Activated CD4-positive, alpha-beta memory T cell treated with anti-CD3 and anti-CD28 coated beads, Interleukin-2, amount 10 ng/mL, durations not matched to agents 7 days and 5 days (primary cell): Measurements from ENCODE around the gene MEIOB. TPM values are rescaled to one million over a fixed set of nuclear protein-coding genes. Genes with fewer than 3 reads are reported as not detected.

Experiments
- CTCF ChIA-PET: fragments of 350-600 bp; sonication (Branson Sonifier 250); formaldehyde crosslinking; loops from one replicate; lab custom pipeline; 2021; ENCODE audit warnings: antibody characterized with exemption, inconsistent platforms; lab: Charles Lee
- POLR2A ChIA-PET: fragments of 350-600 bp; sonication (Branson Sonifier 250); formaldehyde crosslinking; loops from one replicate; lab custom pipeline; 2021; ENCODE audit warnings: antibody characterized with exemption; lab: Charles Lee
- DNase-seq: peaks from one replicate; pipeline ENCODE4 v3.0.0-alpha.2; 2020
- H3K27ac Mint-ChIP-seq: one replicate; pipeline ENCODE4 v1.8.0; 2021; ENCODE audit warnings: mild to moderate bottlenecking, mixed read lengths
- H3K27me3 Mint-ChIP-seq: one replicate; pipeline ENCODE4 v1.8.0; 2021; ENCODE audit warnings: mixed read lengths
- H3K36me3 Mint-ChIP-seq: one replicate; pipeline ENCODE4 v1.8.0; 2021; ENCODE audit warnings: low read depth, mixed read lengths
- H3K4me1 Mint-ChIP-seq: one replicate; pipeline ENCODE4 v1.8.0; 2021; ENCODE audit warnings: mixed read lengths
- H3K4me3 Mint-ChIP-seq: one replicate; pipeline ENCODE4 v1.8.0; 2021; ENCODE audit warnings: mild to moderate bottlenecking, mixed read lengths
- H3K9me3 Mint-ChIP-seq: one replicate; pipeline ENCODE4 v1.8.0; 2021; ENCODE audit warnings: mixed read lengths
- total RNA-seq, 2 experiments: library from RNA; stranded (reverse); gene quantifications; one replicate each; pipeline ENCODE4 v1.2.3, GENCODE V29; 2021

Gene MEIOB
- total RNA-seq, 2 experiments from 2014 or later = 0.18 TPM; not detected in 1

- Mint-ChIP-seq H3K27me3 (peaks cover 29% of the 10 kb centered on the region), H3K36me3 (no peaks in the 10 kb centered on the region), H3K27ac (no peak overlapping the region), H3K4me1 (no peaks in the 10 kb centered on the region), H3K9me3 (no peaks in the 10 kb centered on the region), H3K4me3 (no peak overlapping the region)
- DNase-seq = no peak
- POLR2A ChIA-PET = no interaction called here
- CTCF ChIA-PET = no interaction called here
Measured at GRCh38 chr16:1913327-1914083, 41.5 kb upstream of the MEIOB start.

GRCh38 chr16:1912215-1912543, 40.2 kb upstream of the MEIOB start:
- Mint-ChIP-seq H3K9me3 (no peaks in the 10 kb centered on the region), H3K27ac (no peak overlapping the region), H3K4me1 (no peaks in the 10 kb centered on the region), H3K27me3 (peaks cover 26% of the 10 kb centered on the region), H3K4me3 (no peak overlapping the region), H3K36me3 (no peaks in the 10 kb centered on the region)
- ChIA-PET POLR2A (no interaction called here), CTCF (no interaction called here)
- DNase-seq = no peak

GRCh38 chr16:1911467-1912214, 39.7 kb upstream of the MEIOB start:
- POLR2A ChIA-PET = no interaction called here
- Mint-ChIP-seq H3K4me3 (no peak overlapping the region), H3K4me1 (no peaks in the 10 kb centered on the region), H3K27ac (no peak overlapping the region), H3K27me3 (peaks cover 21% of the 10 kb centered on the region), H3K36me3 (no peaks in the 10 kb centered on the region), H3K9me3 (no peaks in the 10 kb centered on the region)
- no peak for DNase-seq
- CTCF ChIA-PET = no interaction called here

GRCh38 chr16:1909561-1910231, 37.7 kb upstream of the MEIOB start:
- Mint-ChIP-seq H3K9me3 (no peaks in the 10 kb centered on the region), H3K4me1 (no peaks in the 10 kb centered on the region), H3K27ac (no peak overlapping the region), H3K36me3 (no peaks in the 10 kb centered on the region), H3K27me3 (peaks cover 6% of the 10 kb centered on the region), H3K4me3 (no peak overlapping the region)
- DNase-seq = no peak
- POLR2A ChIA-PET = no interaction called here
- CTCF ChIA-PET = no interaction called here

GRCh38 chr16:1908983-1909382, 37.0 kb upstream of the MEIOB start:
- Mint-ChIP-seq H3K4me1 (no peaks in the 10 kb centered on the region), H3K27me3 (peaks cover 9% of the 10 kb centered on the region), H3K27ac (no peak overlapping the region), H3K9me3 (no peaks in the 10 kb centered on the region), H3K4me3 (no peak overlapping the region), H3K36me3 (no peaks in the 10 kb centered on the region)
- no peak for DNase-seq
- ChIA-PET CTCF (interaction anchor here (0.8 kb wide), 1 partner anchor 20 kb away, joined by 4 read pairs; no protein-coding TSS in a partner anchor), POLR2A (no interaction called here)

- no peaks in the 10 kb centered on the region for H3K36me3 Mint-ChIP-seq
- CTCF ChIA-PET = interaction anchor here (0.8 kb wide), 1 partner anchor 21 kb away, joined by 4 read pairs; no protein-coding TSS in a partner anchor
- no peaks in the 10 kb centered on the region for H3K9me3 Mint-ChIP-seq
- POLR2A ChIA-PET = no interaction called here
- H3K27ac Mint-ChIP-seq = no peak overlapping the region
- DNase-seq = no peak
- H3K4me3 Mint-ChIP-seq = no peak overlapping the region
- H3K4me1 Mint-ChIP-seq = no peaks in the 10 kb centered on the region
- peaks cover 9% of the 10 kb centered on the region for H3K27me3 Mint-ChIP-seq
Measured at GRCh38 chr16:1908184-1908583, 36.2 kb upstream of the MEIOB start.

GRCh38 chr16:1907226-1907860, 35.4 kb upstream of the MEIOB start:
- DNase-seq = no peak
- Mint-ChIP-seq H3K4me1 (no peaks in the 10 kb centered on the region), H3K27ac (no peak overlapping the region), H3K36me3 (no peaks in the 10 kb centered on the region), H3K4me3 (no peak overlapping the region), H3K27me3 (peaks cover 9% of the 10 kb centered on the region), H3K9me3 (no peaks in the 10 kb centered on the region)
- POLR2A ChIA-PET = no interaction called here
- CTCF ChIA-PET = no interaction called here

- Mint-ChIP-seq H3K9me3 (no peaks in the 10 kb centered on the region), H3K27ac (no peak overlapping the region), H3K4me3 (no peak overlapping the region), H3K27me3 (peaks cover 9% of the 10 kb centered on the region), H3K36me3 (no peaks in the 10 kb centered on the region), H3K4me1 (no peaks in the 10 kb centered on the region)
- ChIA-PET CTCF (no interaction called here), POLR2A (no interaction called here)
- DNase-seq = no peak
Measured at GRCh38 chr16:1906846-1907165, 34.8 kb upstream of the MEIOB start.

- H3K27ac Mint-ChIP-seq = no peak overlapping the region
- no peak overlapping the region for H3K4me3 Mint-ChIP-seq
- no peak for DNase-seq
- H3K9me3 Mint-ChIP-seq = no peaks in the 10 kb centered on the region
- H3K36me3 Mint-ChIP-seq = no peaks in the 10 kb centered on the region
- H3K4me1 Mint-ChIP-seq = no peaks in the 10 kb centered on the region
- ChIA-PET POLR2A (no interaction called here), CTCF (no interaction called here)
- peaks cover 9% of the 10 kb centered on the region for H3K27me3 Mint-ChIP-seq
Measured at GRCh38 chr16:1906055-1906845, 34.3 kb upstream of the MEIOB start.

- Mint-ChIP-seq H3K27me3 (peaks cover 9% of the 10 kb centered on the region), H3K36me3 (no peaks in the 10 kb centered on the region), H3K9me3 (no peaks in the 10 kb centered on the region), H3K27ac (no peak overlapping the region), H3K4me3 (no peak overlapping the region), H3K4me1 (no peaks in the 10 kb centered on the region)
- CTCF ChIA-PET = no interaction called here
- POLR2A ChIA-PET = no interaction called here
- no peak for DNase-seq
Measured at GRCh38 chr16:1903845-1904840, 32.2 kb upstream of the MEIOB start.

- POLR2A ChIA-PET = no interaction called here
- H3K36me3 Mint-ChIP-seq = no peaks in the 10 kb centered on the region
- no peak overlapping the region for H3K27ac Mint-ChIP-seq
- H3K4me1 Mint-ChIP-seq = no peaks in the 10 kb centered on the region
- peaks cover 4% of the 10 kb centered on the region for H3K27me3 Mint-ChIP-seq
- no peaks in the 10 kb centered on the region for H3K9me3 Mint-ChIP-seq
- no peak for DNase-seq
- CTCF ChIA-PET = no interaction called here
- no peak overlapping the region for H3K4me3 Mint-ChIP-seq
Measured at GRCh38 chr16:1903220-1903574, 31.2 kb upstream of the MEIOB start.
